B cell (primary cell): ENCODE results near the gene CMTM1.

Source experiments
- EZH2 ChIP-seq: IDR thresholded peaks from 2 replicates; pipeline ENCODE4 v1.6.1; 2012; ENCODE audit warnings: borderline replicate concordance, low read depth, mild to moderate bottlenecking, moderate library complexity, low read length; ENCODE audit not compliant: insufficient read depth, poor library complexity, severe bottlenecking
- TF ChIP-seq, protein P1 (sequence below): fragments of 200-600 bp; IDR thresholded peaks from one replicate; pipeline ENCODE4 v1.8.0; 2022; ENCODE audit warnings: antibody characterized with exemption, mild to moderate bottlenecking

- TF ChIP-seq, protein P1, sequence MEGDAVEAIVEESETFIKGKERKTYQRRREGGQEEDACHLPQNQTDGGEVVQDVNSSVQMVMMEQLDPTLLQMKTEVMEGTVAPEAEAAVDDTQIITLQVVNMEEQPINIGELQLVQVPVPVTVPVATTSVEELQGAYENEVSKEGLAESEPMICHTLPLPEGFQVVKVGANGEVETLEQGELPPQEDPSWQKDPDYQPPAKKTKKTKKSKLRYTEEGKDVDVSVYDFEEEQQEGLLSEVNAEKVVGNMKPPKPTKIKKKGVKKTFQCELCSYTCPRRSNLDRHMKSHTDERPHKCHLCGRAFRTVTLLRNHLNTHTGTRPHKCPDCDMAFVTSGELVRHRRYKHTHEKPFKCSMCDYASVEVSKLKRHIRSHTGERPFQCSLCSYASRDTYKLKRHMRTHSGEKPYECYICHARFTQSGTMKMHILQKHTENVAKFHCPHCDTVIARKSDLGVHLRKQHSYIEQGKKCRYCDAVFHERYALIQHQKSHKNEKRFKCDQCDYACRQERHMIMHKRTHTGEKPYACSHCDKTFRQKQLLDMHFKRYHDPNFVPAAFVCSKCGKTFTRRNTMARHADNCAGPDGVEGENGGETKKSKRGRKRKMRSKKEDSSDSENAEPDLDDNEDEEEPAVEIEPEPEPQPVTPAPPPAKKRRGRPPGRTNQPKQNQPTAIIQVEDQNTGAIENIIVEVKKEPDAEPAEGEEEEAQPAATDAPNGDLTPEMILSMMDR = no peak
- TF ChIP-seq EZH2 = no peak
Observed at GRCh38 chr16:66561381-66562080, 4.7 kb upstream of the CMTM1 start.
